HG03066 (cell line): ENCODE results near the gene PARVA.

Experiments
- ATAC-seq: cut with Tn5 transposase; IDR thresholded peaks from one replicate; pipeline ENCODE4 v1.9.1; 2021; ENCODE audit warnings: low read depth; ENCODE audit not compliant: unreplicated experiment

PARVA gene

DNA sequence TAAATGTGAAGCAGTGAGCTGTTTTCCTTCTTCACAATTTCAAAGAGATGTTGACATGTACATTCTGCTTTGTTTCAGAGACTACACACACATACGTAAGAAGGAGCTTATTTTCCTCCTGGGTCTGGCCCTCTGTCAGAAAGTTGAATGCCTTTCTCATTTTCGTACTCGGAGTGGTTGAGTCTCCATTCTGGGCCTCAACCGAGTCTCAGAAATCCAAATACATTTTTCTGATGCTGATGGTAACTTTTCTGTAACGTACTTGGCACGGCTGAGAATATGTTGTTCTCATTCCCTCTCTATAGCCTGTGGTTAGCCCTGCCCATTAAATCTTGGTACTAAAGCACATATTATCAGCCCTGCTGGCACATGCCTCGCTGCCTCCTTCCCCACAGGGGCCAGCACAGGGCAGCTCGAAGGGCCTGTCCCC is 25.3 kb downstream of the PARVA start:
- no peak for ATAC-seq

DNA sequence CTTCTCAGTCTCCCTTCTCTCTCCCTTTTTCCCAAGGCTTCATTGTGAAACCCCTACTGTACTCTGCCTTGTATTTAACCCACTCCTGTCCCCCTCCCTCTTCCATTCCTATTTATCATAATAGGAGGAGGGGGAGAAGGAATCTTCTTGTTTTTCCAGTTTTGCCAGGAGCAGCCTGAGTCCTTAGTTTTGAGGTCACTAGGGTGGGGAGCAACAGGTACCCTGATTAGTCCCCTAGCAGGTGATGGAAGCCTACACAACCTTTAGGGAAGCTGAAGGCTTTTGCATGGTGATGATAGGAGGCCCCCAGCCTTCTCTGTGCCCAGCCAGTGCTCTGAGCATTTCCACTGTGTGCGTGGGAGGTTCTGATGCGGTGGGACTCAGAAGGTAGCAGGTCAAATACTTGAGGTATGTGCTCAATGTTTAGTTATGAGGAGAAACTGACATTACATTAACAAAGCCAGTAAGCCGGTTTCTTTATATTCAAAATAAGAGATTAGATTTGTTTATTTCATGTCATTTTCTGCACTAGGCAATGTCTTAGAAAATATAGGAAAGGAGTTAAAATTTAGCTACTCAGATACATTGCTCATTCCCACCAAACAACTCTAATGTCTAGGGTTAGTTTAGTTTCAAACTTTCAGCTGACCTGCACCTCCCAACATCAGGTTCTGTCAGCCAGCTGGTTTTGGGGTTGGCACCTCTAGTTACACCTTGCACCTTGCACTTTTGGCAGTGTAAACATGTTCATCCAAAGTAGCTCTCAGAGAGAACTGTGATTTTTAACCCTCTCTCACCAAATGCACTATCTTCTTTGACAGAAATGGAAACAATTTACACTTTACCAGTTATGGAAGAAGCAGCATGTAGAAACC is 26.0 kb downstream of the PARVA start:
- ATAC-seq: no peak

DNA sequence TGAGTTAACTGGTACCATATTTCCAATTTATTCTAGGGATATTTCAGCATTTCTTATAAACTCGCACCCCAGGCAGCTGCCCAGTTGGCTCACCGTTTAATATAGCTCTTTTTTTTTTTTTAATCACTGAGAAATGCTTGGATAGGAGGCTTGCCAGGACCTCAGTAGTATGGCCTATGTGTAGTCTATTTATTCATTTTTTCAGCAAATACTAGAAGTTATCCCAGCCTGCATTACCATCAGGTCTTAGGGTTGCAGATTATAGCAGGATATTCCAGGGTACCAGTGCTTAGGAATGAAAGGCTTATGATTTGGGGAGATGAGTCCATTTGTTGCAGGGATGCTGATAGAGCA is 26.6 kb downstream of the PARVA start:
- no peak for ATAC-seq

DNA sequence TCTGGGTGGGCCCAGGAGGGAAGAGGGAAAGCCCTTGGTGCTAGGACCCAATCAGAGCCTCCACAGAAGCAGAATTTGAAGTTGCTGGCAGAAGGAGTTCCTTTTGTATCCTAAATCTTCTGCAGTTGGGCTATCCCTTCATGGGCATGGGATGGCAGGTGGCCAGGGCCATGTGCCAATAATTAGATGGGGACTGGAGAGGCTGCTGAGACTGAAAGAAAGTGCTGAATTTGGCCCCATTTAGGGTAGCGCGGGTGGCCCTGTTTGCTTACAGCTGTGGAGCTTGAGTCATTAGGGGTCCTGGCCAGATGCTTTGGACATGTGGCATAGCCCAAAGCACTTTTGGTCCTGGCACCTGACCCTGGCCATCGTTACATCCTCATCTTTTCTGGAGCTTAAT is 27.1 kb downstream of the PARVA start:
- no peak for ATAC-seq

DNA sequence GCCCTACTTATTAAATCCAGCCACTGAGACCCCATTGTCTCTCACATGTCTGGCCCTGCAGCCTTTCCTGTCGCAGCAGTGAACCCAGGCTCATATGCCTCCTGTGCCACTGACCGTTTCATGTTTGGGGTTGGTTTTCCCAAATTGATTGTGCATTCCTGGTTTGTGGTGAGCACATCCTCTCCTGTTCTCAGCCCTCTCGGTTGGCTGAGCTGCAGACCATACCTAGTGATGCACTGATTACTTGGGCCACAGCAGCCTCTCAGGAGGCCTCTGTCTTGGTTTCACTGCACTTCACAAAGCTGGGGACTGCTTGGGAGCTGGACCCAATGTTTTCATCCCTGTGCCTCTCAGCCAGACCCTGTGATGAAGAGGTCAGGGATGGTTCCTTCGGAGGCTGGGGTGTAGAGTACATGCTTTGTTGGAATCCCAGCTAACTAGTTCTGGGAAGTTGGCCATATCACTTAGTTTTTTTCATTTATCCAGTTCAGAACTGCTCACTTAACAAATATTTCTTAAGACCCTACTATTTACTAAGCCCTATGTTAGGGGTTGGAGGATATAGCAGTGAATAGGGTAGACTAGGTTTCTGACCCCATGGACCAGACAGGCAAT is 30.9 kb downstream of the PARVA start:
- no peak for ATAC-seq

DNA sequence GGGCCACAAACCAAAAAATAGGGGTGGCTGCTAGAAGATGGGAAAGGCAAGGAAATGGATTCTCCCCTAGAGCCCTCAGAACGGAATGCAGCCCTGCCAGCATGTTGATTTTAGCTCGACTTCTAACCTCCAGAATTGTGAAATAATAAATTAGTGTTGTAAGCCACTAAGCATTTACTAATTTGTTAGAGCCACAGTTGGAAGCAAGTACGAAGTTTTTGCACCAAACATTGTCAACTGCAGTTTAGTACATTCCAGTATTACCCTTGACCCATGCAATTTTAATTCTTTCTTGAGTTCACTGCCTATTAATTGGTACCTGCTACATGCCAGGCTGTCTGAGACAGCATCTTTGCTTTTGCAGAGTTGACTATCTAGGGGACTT is 32.2 kb downstream of the PARVA start:
- no peak for ATAC-seq

DNA sequence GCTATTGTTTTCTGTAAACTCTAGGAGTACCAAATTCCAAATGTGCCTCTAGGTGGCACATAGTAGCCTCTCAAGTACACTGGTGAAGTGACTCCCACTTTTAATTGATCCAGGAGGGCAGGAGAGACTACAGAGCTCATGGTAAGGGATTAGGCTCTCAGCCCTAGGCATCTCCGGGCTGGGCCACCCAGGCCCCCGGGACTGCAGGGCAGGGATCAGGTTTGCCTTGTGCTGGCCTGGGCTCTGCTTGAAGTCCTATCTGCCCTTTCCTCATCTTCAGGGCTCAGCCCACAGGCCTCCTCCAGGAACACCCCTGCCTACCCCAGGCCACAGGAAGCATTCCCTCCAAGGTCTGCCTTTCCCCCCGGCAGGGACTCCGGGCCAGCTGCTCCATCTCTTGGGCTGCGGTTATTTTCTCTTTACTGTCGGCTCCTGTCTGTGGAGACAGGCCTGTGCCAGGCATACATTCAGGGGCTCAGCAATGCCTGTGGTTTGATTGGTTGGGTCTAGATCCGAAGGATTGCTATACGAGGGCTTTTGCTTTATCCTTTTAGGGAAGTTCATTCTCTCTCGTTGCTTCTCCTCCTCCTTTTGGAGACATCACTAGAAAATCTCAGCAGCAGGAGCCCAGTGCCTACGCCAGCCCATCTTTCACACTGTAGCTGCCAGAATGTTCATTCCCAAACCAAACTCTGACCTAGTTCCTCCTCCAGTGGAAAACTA is 32.8 kb downstream of the PARVA start:
- ATAC-seq: no peak

DNA sequence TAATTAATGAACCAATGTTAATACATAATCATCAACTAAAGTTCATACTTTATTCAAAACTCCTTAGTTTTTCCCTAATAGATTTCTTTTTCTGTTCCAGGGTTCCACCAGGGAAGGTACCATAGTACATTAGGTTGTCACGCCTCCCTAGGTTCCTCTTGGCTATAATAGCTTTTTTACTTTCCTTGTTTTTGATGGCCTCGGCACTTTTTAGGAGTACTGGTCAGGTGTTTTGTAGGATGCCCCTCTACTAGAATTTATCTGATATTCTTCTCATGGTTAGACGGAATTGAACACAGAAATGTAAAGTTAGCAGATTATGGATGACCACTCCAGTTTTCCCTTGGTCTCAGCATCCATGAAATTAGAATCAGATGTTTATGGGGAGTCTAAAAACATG is 34.0 kb downstream of the PARVA start:
- ATAC-seq: no peak

DNA sequence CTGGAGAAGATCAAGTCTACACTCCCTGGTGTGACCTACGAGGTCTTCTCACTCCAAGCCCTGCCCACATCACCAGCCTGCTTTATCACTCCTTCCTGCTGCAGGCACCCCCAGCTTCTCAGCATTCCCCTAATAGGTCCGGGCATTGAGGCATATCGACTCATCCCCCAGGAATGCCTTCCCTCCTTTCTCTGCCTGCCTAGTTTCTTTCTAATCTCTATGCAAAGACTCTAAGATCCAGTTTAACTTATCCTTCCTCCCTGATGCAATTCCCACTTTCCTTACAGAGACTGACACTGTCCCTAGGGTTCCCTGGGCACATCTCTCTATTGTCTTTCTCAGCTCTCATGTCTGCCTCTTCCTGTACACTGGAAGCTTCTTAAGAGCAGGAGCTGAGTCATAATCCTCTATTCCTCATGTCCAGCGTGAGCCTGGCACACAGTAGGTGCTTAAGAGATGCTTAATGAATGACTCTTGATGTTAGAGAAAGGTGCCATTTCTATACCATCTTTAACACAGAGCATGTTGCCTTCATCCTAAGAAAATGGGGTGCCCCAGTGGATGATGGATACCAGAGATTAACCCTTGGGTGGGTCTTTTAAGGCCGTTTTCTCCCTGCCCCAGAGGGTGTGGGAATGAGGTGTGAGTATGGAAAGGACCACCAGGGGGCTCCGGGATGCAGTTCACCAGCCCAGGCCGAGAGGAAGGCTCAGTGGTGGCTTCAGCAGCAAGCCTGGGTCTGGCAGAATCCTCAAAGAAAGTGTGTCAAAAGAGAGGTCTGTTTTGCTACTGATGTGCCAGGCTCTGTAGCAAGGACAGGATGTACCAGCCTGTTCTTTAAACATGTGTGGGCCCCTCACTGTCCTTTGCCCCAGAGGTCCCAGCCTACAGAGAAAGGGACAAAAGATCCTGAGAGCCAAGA is 34.7 kb downstream of the PARVA start:
- ATAC-seq: peak; percentile 68

DNA sequence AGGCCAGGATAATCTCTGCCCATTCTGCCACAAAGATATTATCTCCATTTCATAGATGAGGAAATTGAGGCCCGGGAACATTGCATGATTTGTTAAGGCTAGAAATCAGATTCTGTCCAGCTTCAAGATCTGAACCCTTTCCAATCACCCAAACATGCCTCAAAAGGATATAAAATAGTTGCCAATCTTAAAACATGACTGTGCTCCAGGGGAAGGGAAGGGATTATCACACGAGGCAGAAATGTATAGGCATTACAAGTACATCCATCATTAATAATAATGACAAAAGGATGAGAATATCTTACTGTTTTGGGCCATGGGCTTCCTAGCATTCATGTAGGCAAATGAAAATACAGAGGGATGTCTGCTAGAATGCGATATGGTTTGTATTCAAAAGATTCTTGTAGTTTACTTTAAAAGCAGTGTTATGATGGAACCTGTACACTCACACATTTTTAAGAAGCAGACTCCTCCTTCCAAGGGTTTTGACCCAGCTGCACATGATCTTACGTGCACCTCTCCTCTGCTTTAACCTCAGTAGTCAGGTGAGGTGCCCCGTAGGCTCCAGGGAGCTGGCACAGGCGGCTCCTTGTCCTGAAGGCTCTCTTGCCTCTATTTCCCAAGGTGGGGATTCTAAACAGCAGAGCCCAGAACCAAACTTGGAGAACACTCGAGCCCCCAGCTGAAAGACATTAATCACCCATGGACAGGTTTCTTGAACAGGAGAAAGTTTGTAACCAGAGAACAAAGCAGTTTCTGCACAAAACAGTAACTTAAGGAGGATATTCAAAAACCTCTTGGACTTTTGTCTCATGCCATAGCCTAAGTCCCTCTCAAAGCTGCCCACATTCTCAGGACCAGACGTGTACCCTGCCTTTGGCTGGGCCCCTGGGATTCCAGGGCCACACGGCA is 36.0 kb downstream of the PARVA start:
- ATAC-seq: no peak

DNA sequence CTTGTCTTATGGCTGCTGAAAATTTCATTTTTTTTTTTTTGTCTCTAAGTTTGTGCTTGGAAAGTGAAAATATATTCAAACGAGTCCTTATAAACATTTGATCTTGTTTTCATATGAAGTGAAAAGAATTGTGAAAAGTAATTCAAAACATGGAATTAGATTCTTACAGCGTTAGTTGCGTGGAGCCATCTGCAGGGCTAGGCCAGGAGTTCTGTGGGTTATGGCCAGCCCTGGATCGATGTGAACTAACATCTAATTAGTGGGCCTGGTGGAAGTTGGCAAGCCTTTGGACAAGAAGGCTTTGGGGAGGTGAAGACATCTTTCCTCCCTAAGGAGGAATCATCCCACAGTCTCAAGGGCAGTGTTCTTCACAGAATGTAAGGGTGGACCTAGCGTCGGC is 37.2 kb downstream of the PARVA start:
- no peak for ATAC-seq

DNA sequence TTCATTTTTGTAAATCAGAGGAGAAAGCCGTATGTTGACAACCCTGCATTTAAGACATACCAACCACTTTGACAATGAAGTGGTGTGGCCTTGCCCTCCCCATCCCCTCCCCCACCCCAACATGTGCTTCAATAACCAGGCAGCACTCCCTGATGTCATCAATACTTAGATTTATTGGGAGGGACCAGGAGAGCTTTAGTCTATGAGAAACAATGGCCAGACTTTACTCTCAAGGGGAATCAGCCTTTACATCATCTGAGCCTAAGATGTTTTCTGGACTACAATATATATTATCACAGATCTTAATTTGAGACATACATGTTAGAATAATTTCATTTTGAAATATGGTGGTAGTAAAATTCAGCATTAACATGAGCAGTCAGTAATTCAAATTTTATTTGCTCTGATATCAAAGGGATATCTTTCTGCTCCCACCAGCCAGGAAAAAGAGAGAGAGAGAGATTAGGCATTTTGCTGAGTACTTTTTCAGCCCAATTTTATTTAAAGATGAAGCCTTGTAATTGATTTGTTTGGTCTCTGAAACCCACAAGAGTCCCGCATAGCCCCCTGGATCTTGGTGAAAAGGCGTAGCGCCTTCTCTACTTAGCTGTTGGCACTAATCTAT is 38.1 kb downstream of the PARVA start:
- ATAC-seq: no peak

DNA sequence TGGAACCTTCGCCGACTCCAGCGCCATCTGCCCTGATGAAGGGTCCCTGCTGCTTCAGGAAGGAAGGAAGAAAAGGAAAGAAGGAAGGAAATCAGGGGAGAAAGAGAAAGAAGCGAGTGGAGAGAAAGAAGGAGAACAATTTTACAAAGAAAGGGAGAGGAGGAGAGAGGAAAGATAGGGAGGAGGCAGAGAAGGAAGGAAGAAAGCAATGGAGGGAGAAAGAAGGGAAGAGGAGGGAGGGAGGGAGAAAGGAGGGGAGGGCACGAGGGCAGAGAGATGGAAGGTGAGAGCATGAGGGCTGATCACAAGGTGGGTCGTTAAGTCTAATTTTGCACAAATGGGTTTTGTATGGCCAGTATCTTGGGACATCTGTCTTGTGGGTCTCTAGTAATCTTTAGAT is 39.2 kb downstream of the PARVA start:
- ATAC-seq: no peak

DNA sequence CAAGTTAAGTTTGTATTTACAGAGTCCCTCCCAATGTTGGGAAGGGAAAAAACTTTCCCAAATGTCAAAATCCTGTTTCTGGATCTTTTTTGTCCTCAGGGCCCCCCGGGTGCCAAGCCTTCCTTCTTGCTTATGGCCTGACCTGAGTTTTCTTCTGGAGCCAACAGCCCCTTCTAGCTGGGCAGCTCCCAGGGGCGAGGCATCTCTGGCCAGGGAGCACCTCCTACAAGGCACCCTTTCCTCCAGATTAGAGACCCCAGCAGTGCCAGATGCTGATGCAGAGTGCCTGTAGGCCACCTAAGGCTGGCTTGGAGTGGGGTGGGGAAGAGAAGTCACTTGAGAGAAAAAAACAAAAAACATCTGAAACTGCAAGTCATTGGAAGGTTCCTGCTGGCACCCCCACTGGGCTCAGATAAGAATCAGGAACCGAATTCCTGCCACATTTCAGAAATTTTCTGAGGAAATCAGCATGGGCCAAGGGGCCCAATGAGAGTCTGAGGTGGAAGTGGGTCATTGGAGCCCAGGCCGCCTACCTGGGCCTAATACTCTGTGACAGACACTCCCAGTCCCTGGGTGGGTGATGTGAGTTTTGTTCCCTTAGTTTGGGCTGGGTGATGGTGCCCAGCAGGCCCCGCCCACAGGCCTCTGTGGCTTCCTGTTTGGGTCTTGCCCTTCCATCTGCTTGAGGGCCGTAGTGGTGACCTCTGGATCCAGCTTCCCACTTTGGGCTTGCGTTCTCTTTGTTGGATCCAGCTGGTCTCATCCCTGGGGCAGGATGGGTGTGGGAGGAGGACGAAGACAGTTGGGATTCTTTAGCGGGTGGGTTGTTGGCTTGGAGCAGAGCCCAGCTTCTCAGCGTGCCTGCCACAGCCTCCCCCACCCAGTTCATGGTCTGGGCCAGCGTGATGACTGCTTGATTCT is 40.6 kb downstream of the PARVA start:
- ATAC-seq: no peak

DNA sequence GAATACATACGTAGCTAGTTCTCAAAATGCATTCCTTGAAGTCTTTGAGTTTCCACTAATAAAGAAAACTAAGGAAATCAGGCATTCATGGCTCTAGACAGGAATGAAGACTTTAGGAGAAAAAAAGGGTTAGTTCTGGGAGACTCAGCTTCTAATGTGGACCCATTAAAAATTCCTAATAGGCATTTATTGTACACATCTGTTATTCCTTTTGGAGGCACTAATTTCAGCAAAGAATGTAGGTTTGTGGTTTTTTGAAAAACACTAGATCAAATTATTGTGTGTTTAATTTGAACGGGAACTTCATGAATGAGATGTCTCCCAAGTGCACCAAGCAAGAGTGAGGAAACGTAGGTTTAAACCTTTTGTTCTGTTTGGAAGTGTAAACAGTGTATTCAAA is 42.7 kb downstream of the PARVA start:
- no peak for ATAC-seq

DNA sequence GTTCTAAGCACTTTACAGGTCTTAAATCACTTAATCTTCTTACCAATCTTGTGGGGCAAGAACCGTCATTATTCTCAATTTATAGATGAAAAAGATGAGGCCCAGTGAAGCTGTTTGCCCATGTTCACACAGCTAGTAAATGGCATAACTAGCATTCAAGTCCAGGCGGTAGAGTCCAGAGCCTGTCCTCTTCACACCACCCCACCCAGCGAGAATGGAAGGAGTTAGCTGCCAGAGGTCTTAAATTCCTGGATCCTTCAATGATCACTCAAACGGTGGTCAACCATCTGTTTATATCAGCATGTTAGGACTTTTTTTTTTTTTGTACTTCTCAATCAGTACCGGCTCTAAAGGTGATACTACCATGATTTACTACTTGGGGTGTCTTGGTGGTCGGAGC is 43.3 kb downstream of the PARVA start:
- ATAC-seq: no peak

DNA sequence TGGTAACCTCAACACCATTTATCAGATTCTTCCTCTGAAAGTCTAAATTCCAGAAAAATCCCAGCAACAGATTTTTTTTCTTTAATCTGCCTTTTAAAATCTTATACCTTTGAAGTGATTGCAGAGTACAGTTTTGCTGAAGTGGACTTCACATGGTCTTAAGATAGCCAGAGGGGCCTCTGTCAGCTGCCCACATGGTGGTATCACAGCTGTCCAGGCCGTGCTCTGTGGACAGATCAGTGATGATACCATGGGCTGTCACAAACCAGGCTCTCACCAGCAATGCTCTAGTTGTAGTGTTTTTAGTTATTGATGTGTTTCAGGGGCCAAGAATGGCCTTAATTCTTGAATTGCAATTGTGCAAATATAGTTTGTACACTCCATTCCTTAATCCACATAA is 44.0 kb downstream of the PARVA start:
- no peak for ATAC-seq

DNA sequence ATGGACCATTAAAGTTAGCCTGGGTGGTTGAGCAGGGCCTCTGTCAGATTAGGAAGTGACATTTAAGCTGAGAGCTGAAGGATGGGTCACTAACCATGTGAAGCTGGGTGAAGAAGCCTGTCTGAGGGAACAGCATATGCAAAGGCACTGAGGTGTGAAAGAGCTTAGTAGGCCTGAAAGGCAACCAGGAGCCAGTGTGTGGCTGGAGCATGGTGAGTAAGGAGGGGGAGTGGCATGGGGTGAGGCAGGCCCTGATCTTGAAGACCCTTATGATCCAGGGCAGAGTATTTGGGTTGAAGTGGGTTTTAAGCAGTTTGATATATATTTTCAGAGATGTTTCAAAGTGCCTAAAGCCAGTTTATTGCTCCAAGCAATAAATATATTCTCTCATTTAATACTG is 48.8 kb downstream of the PARVA start:
- ATAC-seq: no peak
